Endothelial cell of umbilical vein (primary cell): ENCODE measurements around the gene RSPH1.

Source experiments
- JUN ChIP-seq: IDR thresholded peaks from 2 replicates; pipeline ENCODE4 v1.6.1; 2011; ENCODE audit warnings: borderline replicate concordance, low read depth; ENCODE audit not compliant: insufficient read length, insufficient read depth
- POLR2A ChIP-seq: IDR thresholded peaks from 2 replicates; pipeline ENCODE4 v1.6.1; 2012; ENCODE audit warnings: low read depth, mild to moderate bottlenecking, control low read depth, low read length
- POLR2AphosphoS5 ChIP-seq: IDR thresholded peaks from 2 replicates; pipeline ENCODE4 v1.6.1; 2012; ENCODE audit warnings: low read depth, mild to moderate bottlenecking, control low read depth, low read length, moderate library complexity; ENCODE audit not compliant: insufficient read depth
- TF ChIP-seq, protein P1 (sequence below), 2 donors: IDR thresholded peaks; 1 replicate in 1 of 2; 2 replicates in 1 of 2; pipeline ENCODE4 v1.5.1; 2011; ENCODE audit warnings: low read length in 2 of 2, mild to moderate bottlenecking in 2 of 2, moderate library complexity in 2 of 2, control low read depth in 1 of 2, inconsistent platforms in 1 of 2, low read depth in 1 of 2; ENCODE audit not compliant: insufficient read depth in 1 of 2; ENCODE audit errors: extremely low read depth in 1 of 2

DNA sequence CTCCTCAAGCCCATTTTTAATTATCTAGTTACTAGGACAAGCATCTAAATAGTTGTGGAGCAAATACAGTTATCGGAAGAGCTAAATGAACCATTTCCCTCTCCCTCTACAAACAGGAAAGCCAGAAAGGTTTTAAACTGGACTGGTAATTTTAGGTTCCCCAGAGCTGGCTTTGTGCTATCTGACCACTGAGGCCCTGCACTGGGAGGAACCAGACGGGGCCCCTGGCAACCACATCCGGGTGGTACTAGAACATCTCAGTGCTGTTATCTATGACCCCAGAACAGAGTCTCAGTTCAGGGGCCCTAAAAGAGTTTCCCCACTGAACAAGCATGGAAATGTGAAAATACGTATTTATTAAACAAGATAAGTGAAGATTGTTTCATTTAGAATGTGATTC, 7.7 kb upstream of the RSPH1 start:
- TF ChIP-seq, protein P1, sequence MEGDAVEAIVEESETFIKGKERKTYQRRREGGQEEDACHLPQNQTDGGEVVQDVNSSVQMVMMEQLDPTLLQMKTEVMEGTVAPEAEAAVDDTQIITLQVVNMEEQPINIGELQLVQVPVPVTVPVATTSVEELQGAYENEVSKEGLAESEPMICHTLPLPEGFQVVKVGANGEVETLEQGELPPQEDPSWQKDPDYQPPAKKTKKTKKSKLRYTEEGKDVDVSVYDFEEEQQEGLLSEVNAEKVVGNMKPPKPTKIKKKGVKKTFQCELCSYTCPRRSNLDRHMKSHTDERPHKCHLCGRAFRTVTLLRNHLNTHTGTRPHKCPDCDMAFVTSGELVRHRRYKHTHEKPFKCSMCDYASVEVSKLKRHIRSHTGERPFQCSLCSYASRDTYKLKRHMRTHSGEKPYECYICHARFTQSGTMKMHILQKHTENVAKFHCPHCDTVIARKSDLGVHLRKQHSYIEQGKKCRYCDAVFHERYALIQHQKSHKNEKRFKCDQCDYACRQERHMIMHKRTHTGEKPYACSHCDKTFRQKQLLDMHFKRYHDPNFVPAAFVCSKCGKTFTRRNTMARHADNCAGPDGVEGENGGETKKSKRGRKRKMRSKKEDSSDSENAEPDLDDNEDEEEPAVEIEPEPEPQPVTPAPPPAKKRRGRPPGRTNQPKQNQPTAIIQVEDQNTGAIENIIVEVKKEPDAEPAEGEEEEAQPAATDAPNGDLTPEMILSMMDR (IDR thresholded peaks at IDR 0.05; ENCODE audit: extremely low read depth in 1 of 2, insufficient read depth in 1 of 2, low read depth in 1 of 2, low read length in 2 of 2), result no peak
- TF ChIP-seq POLR2AphosphoS5 (no peak), POLR2A (no peak), JUN (no peak)
